Neural cell (in vitro differentiated cells): ENCODE results near the gene MINDY4. TPM values are rescaled to one million over a fixed set of nuclear protein-coding genes. Genes with fewer than 3 reads are reported as not detected.

ENCODE experiments used
- H2AFZ ChIP-seq: fragments of 200-600, 300-800 bp; sonication (generic), shearing (Covaris generic); 2 replicates; pipeline ENCODE4 v1.6.0; 2014; ENCODE audit warnings: low read depth, mild to moderate bottlenecking, antibody characterized with exemption, low read length, moderate library complexity
- H3F3A ChIP-seq: fragments of 200-600 bp; shearing (Covaris generic); 2 replicates; pipeline ENCODE4 v1.6.1; 2016; ENCODE audit warnings: mild to moderate bottlenecking, moderate library complexity, mixed read lengths, antibody characterized with exemption, low read length; ENCODE audit not compliant: insufficient read depth, poor library complexity, severe bottlenecking
- H3K27ac ChIP-seq: fragments of 200-600, 300-800 bp; sonication (generic), shearing (Covaris generic); 2 replicates; pipeline ENCODE4 v1.5.1; 2014; ENCODE audit warnings: mild to moderate bottlenecking, low read length, moderate library complexity
- H3K27me3 ChIP-seq: fragments of 300-800, 200-600 bp; sonication (generic), shearing (Covaris generic); 2 replicates; pipeline ENCODE4 v1.6.0; 2014; ENCODE audit warnings: mild to moderate bottlenecking, low read depth, low read length, moderate library complexity; ENCODE audit not compliant: insufficient read depth
- H3K36me3 ChIP-seq: fragments of 300-800, 200-600 bp; sonication (generic), shearing (Covaris generic); 2 replicates; pipeline ENCODE4 v1.5.1; 2014; ENCODE audit warnings: mild to moderate bottlenecking, antibody characterized with exemption, low read length, moderate library complexity; ENCODE audit not compliant: insufficient read depth
- H3K4me2 ChIP-seq: fragments of 300-800, 200-600 bp; sonication (generic), shearing (Covaris generic); 2 replicates; pipeline ENCODE4 v1.6.0; 2014; ENCODE audit warnings: mild to moderate bottlenecking, low read length
- H3K4me3 ChIP-seq: fragments of 300-800, 200-600 bp; sonication (generic), shearing (Covaris generic); 2 replicates; pipeline ENCODE4 v1.5.1; 2014; ENCODE audit warnings: mild to moderate bottlenecking, low read length, moderate library complexity
- H3K79me2 ChIP-seq: fragments of 200-600 bp; shearing (Covaris generic); replicated peaks from 2 replicates; pipeline ENCODE4 v1.6.0; 2014; ENCODE audit warnings: mild to moderate bottlenecking, low read length, moderate library complexity; ENCODE audit not compliant: insufficient read depth
- H3K9ac ChIP-seq: fragments of 300-800, 200-600 bp; sonication (generic), shearing (Covaris generic); 2 replicates; pipeline ENCODE4 v1.6.1; 2016; ENCODE audit warnings: mild to moderate bottlenecking, low read length, mixed read lengths
- H3K9me2 ChIP-seq: fragments of 200-600 bp; shearing (Covaris generic); 2 replicates; pipeline ENCODE4 v1.6.1; 2016; ENCODE audit warnings: mild to moderate bottlenecking, low read length, mixed read lengths; ENCODE audit not compliant: insufficient read depth
- H3K9me3 ChIP-seq: fragments of 200-600, 300-800 bp; sonication (generic), shearing (Covaris generic); 2 replicates; pipeline ENCODE4 v1.6.1; 2016; ENCODE audit warnings: mild to moderate bottlenecking, mixed run types, low read length, moderate library complexity, mixed read lengths
- H4K20me1 ChIP-seq: fragments of 200-600 bp; shearing (Covaris generic); 2 replicates; pipeline ENCODE4 v1.6.1; 2016; ENCODE audit warnings: mild to moderate bottlenecking, mixed run types; ENCODE audit not compliant: insufficient read depth
- CTCF ChIP-seq: fragments of 450-650 bp; IDR thresholded peaks from 2 replicates; pipeline ENCODE4 v1.5.1; 2014; ENCODE audit warnings: antibody characterized with exemption, mild to moderate bottlenecking, moderate library complexity; ENCODE audit not compliant: poor library complexity, severe bottlenecking
- EP300 ChIP-seq: fragments of 450-650 bp; conservative IDR thresholded peaks from 2 replicates; pipeline ENCODE4 v1.6.1; 2014; ENCODE audit warnings: antibody characterized with exemption, mild to moderate bottlenecking, moderate library complexity; ENCODE audit not compliant: poor library complexity, severe bottlenecking
- EZH2 ChIP-seq: fragments of 200-600, 300-800 bp; shearing (Covaris generic), sonication (generic); IDR thresholded peaks from 2 replicates; pipeline ENCODE4 v1.6.1; 2014; ENCODE audit warnings: antibody characterized with exemption, low read length, borderline replicate concordance, mild to moderate bottlenecking; ENCODE audit not compliant: insufficient read depth, poor library complexity, severe bottlenecking
- MXI1 ChIP-seq: fragments of 450-650 bp; conservative IDR thresholded peaks from 2 replicates; pipeline ENCODE4 v1.6.1; 2014; ENCODE audit warnings: antibody characterized with exemption, mild to moderate bottlenecking; ENCODE audit not compliant: poor library complexity, severe bottlenecking
- POLR2AphosphoS5 ChIP-seq: IDR thresholded peaks from 2 replicates; pipeline ENCODE4 v1.6.1; 2012
- RAD21 ChIP-seq: fragments of 450-650 bp; conservative IDR thresholded peaks from 2 replicates; pipeline ENCODE4 v1.6.1; 2014; ENCODE audit warnings: antibody characterized with exemption, mild to moderate bottlenecking, moderate library complexity
- REST ChIP-seq: IDR thresholded peaks from 2 replicates; pipeline ENCODE4 v1.6.1; 2012; ENCODE audit warnings: borderline replicate concordance
- SMC3 ChIP-seq: fragments of 450-650 bp; conservative IDR thresholded peaks from 2 replicates; pipeline ENCODE4 v1.6.1; 2014; ENCODE audit warnings: antibody characterized with exemption, mild to moderate bottlenecking, moderate library complexity; ENCODE audit not compliant: poor library complexity
- TAF1 ChIP-seq: IDR thresholded peaks from 2 replicates; pipeline ENCODE4 v1.6.1; 2012; ENCODE audit warnings: low read depth
- polyA plus RNA-seq: library from polyadenylated mRNA; depleted of rRNA; stranded (reverse); fragments of >200 nt; gene quantifications from 2 replicates; pipeline ENCODE4 v1.2.3, GENCODE V29; 2014

The MINDY4 gene
- polyA plus RNA-seq, 1 donor from 2014 or later, result 1.0 TPM

DNA sequence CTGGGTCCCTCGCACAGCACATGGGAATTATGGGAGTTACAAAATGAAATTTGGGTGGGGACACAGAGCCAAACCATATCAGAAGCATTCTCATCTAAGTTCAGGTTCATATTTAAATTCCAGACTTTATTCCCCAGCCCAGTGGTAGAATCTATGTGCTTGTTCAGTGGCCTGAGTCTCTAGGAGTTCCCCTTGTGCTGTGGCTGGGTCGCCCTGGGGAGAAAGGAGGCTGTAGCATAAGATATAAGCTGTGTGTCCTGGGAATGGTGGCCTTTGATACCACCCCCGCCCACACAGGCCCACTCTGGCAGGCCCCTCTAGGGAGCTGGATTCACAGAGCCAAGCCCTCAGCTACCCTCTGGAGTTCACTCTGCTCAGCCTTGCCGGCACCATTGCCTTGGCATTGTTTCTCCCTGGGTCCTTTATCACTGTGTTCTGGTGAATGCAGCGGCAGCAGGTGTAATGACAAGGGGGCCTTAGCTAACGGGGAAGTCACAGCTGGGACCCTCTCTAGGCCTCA lies 64.2 kb downstream of the MINDY4 start:
- Histone ChIP-seq H3K4me2 (no peak overlapping the region), H3K4me3 (no peak overlapping the region), H3K9ac (no peak overlapping the region), H3K9me3 (no peaks in the 10 kb centered on the region), H4K20me1 (no peaks in the 10 kb centered on the region), H3K27me3 (no peaks in the 10 kb centered on the region), H3K9me2 (no peaks in the 10 kb centered on the region), H2AFZ (no peak overlapping the region), H3K36me3 (no peaks in the 10 kb centered on the region), H3F3A (no peaks in the 10 kb centered on the region), H3K27ac (no peak overlapping the region), H3K79me2 (no peaks in the 10 kb centered on the region)
- no peak for TF ChIP-seq RAD21
- no peak for TF ChIP-seq EP300
- TF ChIP-seq REST, result no peak
- no peak for TF ChIP-seq CTCF

DNA sequence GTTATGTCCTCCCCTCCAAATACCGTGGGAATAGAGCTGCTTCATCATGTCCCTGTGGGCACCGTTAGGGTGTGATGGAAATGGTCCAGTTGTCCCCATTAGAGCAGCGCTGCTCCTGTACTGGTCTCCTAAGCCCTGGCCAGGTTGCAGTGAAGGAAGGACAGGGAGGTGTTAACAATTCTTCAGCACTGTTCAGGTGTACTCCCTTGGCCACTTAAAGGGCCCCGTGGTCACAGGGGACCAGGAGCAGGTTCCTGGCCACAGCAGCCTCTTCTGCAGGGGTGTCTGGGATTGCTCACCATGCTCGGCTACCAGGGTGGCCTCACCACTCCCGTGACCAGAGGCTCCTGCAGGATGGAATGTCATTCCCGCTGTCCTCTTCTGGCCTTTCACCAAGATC lies 65.8 kb downstream of the MINDY4 start:
- H3K36me3 ChIP-seq, result no peaks in the 10 kb centered on the region
- H2AFZ ChIP-seq, result no peak overlapping the region
- no peaks in the 10 kb centered on the region for H3K9me3 ChIP-seq
- no peaks in the 10 kb centered on the region for H3K9me2 ChIP-seq
- H4K20me1 ChIP-seq, result no peaks in the 10 kb centered on the region
- no peaks in the 10 kb centered on the region for H3F3A ChIP-seq
- H3K4me2 ChIP-seq, result no peak overlapping the region
- no peak overlapping the region for H3K4me3 ChIP-seq
- H3K27me3 ChIP-seq, result no peaks in the 10 kb centered on the region
- TF ChIP-seq MXI1, result no peak
- TF ChIP-seq CTCF, result no peak
- TF ChIP-seq REST, result no peak
- TF ChIP-seq EZH2, result no peak
- no peak for TF ChIP-seq SMC3
- no peak for TF ChIP-seq EP300
- TF ChIP-seq POLR2AphosphoS5, result no peak
- no peak for TF ChIP-seq RAD21
- TF ChIP-seq TAF1, result no peak
- H3K9ac ChIP-seq, result no peak overlapping the region
- H3K79me2 ChIP-seq, result no peaks in the 10 kb centered on the region
- no peak overlapping the region for H3K27ac ChIP-seq
